Right kidney (tissue), 9 donors: Measurements from ENCODE around the gene UBAC1.
A peak's percentile ranks its signal among the peaks of the same experiment; 100 is the strongest.

ENCODE experiments used
- DNase-seq: peaks from one replicate; pipeline ENCODE4 v3.0.0-alpha.2; 2016
- long read RNA-seq, 8 donors: transcript quantifications; one replicate each; lab custom pipeline, GENCODE V29; 2026

The UBAC1 gene, protein sequence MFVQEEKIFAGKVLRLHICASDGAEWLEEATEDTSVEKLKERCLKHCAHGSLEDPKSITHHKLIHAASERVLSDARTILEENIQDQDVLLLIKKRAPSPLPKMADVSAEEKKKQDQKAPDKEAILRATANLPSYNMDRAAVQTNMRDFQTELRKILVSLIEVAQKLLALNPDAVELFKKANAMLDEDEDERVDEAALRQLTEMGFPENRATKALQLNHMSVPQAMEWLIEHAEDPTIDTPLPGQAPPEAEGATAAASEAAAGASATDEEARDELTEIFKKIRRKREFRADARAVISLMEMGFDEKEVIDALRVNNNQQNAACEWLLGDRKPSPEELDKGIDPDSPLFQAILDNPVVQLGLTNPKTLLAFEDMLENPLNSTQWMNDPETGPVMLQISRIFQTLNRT
- long read RNA-seq, donor 1, transcript UBAC1-201 (10 exons, 1,867 nt): major isoform, 22 of 24 reads
- long read RNA-seq, donor 1, partial matches to known transcripts: 0 of 24 reads
- long read RNA-seq, donor 1, other reads (novel, unspliced or antisense): 0 of 24 reads
- long read RNA-seq, donor 2, transcript UBAC1-201 (10 exons, 1,867 nt): major isoform, 6 of 27 reads
- long read RNA-seq, donor 2, partial matches to known transcripts: 20 of 27 reads
- long read RNA-seq, donor 2, other reads (novel, unspliced or antisense): 0 of 27 reads
- long read RNA-seq, donor 3, transcript UBAC1-201 (10 exons, 1,867 nt): major isoform, 6 of 7 reads
- long read RNA-seq, donor 3, partial matches to known transcripts: 0 of 7 reads
- long read RNA-seq, donor 3, other reads (novel, unspliced or antisense): 0 of 7 reads
- long read RNA-seq, donor 4, transcript UBAC1-201 (10 exons, 1,867 nt): major isoform, 15 of 29 reads
- long read RNA-seq, donor 4, partial matches to known transcripts: 11 of 29 reads
- long read RNA-seq, donor 4, other reads (novel, unspliced or antisense): 0 of 29 reads
- long read RNA-seq, donor 5, transcript UBAC1-201 (10 exons, 1,867 nt): major isoform, 13 of 20 reads
- long read RNA-seq, donor 5, partial matches to known transcripts: 6 of 20 reads
- long read RNA-seq, donor 5, other reads (novel, unspliced or antisense): 0 of 20 reads
- long read RNA-seq, donor 6, transcript UBAC1-201 (10 exons, 1,867 nt): major isoform, 7 of 18 reads
- long read RNA-seq, donor 6, partial matches to known transcripts: 11 of 18 reads
- long read RNA-seq, donor 6, other reads (novel, unspliced or antisense): 0 of 18 reads
- long read RNA-seq, donor 7, transcript UBAC1-201 (10 exons, 1,867 nt): major isoform, 15 of 31 reads
- long read RNA-seq, donor 7, partial matches to known transcripts: 15 of 31 reads
- long read RNA-seq, donor 7, other reads (novel, unspliced or antisense): 0 of 31 reads
- long read RNA-seq, donor 8, transcript UBAC1-201 (10 exons, 1,867 nt): major isoform, 20 of 20 reads
- long read RNA-seq, donor 8, partial matches to known transcripts: 0 of 20 reads
- long read RNA-seq, donor 8, other reads (novel, unspliced or antisense): 0 of 20 reads

DNA sequence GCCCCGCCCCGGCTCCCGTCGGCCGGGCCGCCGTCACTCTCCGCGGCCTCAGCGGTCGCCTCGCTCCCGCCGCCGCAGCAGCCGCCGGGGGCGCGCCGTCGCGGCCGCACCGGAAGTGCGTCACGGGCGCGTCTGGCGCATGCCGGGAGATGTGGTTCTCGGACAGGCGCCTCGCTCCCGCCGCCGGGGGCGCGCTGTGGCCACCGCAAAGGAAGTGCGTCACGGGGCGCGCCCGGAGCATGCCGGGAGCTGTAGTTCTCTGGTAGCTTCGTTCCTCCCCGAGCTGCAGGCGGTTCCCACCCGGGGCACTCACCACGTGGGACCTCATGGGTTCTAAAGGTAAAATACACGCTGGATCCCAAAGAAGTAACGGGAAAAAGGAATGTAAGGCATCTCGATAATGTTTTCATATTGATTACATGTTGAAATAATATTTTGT lies at the start of gene UBAC1:
Gene UBAC1 (minus strand): TSS at position 97 of the 439 bp plus-strand sequence. CDS start 211 bp downstream, outside the sequence.
- DNase-seq: peak; percentile 82

GRCh38 chr9:136010615-136011361 lies 49.6 kb upstream of the UBAC1 start:
- no peak for DNase-seq

DNA sequence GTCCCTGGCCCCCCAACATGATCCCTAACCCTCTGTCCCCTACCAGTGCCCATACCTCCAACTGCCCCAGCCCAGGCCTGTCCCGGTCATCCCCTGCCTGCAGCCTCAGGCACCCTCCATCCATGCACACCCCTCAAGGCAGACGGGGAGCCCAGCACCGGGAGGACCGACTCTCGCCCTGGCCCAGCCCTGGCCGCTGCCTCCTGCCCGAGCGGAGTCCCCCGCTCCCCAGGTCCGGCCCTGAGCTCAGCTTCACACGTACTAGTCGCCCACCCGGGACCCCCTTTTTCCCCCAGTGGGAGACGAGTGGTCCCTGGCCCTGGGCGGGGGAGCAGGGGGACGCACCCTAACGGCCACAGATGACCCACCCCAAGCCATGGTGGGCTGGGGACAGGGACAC lies 49.0 kb upstream of the UBAC1 start:
- peak; percentile 4 for DNase-seq

GRCh38 chr9:136009516-136009915 lies 48.3 kb upstream of the UBAC1 start:
- no peak for DNase-seq

GRCh38 chr9:136008693-136008997 lies 47.5 kb upstream of the UBAC1 start:
- DNase-seq: no peak

- no peak for DNase-seq
Observed at GRCh38 chr9:136007934-136008692, 46.9 kb upstream of the UBAC1 start.

DNA sequence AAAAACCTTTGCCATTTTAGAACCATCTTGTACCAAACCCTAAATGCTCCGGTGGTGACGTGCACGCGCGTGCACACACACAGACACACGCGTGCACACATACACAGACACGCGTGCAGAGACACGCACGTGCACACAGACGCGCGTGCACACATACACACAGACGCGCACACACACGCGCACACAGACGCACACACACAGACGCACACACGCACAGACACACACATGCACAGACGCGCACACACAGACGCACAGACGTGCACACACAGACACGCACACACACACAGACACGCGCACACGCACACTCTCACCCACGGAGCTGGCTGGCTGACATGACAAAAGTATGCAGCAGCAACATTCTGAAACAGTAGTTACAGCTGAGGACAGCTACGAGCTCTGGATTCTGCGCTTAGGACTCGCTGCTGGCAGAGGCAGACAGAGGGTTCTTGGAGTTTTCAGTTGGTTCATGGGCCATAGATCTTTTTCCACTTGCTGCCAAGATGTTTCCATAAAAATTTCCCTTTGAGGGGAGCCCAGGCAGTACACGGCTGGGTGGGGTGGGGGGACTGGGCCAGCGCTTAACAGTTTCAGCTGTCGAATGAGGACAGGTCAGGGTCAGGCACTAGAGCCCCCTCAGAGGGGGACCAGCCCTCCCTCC lies 46.2 kb upstream of the UBAC1 start:
- DNase-seq: no peak

- DNase-seq: no peak
Observed at GRCh38 chr9:136006169-136006568, 45.0 kb upstream of the UBAC1 start.

DNA sequence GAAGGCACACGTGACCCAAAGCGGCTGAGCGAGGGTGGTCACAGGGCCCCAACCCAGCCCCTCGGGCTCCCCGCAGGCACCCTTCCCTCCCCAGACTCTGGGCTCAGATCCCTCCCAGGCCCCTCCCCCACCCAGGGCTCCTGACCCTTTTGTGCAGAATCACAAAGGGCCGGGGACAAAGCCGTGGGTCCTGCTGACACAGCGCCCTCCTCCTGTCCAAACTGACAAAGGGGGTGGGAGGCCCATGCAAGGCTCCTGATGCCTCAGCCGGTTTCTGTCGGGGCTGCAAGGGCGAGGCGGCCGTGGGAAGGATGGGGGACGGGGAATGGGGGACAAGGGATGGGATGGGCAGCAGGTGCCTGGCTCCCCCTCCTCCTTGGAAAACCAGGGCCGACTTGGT lies 43.5 kb upstream of the UBAC1 start:
- no peak for DNase-seq

- no peak for DNase-seq
Observed at GRCh38 chr9:136004219-136004618, 43.0 kb upstream of the UBAC1 start.

GRCh38 chr9:136003411-136004218 lies 42.4 kb upstream of the UBAC1 start:
- no peak for DNase-seq

DNA sequence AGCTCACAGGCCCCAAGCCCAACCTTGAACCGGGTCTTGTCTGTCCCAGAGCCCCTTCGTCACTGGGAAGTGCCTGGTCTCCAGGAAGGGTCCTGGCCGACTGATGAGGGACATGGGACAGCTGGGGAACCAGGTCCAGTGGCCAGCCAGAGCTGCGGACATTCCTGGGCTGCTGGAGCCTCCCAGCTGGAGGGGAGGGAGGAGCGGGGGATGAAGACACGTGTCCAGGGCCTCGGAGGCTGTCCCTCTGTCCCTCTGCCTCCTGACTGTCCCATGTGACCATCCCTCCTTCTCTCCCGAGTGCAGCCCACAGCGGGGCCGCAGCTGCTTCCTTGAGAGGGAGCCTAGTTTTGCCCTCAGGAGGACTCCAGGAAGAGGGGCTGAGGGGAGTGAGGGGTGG lies 41.7 kb upstream of the UBAC1 start:
- DNase-seq: no peak

DNA sequence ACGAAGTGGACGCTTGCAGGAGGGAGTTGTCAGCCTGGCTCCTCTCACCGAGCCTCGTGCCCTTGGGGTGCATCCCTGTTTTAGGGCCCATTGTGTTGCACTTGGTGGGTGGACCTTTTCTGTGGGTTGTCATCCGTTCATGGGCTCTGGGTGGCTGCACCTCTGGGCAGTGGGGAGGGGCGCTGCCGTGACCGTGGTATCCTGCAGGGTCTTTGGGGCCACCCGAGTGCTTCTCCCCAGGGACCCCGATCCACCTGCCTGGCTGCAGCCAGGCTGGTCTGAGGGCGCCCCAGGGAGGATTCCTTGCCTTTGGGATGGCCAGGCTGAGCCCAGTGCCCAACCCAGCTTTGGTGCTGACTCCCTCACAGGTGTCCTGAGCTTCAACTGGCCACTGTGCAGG lies 41.0 kb upstream of the UBAC1 start:
- DNase-seq: no peak

- DNase-seq: no peak
Observed at GRCh38 chr9:136001231-136001630, 40.1 kb upstream of the UBAC1 start.

GRCh38 chr9:135998410-135999071 lies 37.4 kb upstream of the UBAC1 start:
- no peak for DNase-seq

DNA sequence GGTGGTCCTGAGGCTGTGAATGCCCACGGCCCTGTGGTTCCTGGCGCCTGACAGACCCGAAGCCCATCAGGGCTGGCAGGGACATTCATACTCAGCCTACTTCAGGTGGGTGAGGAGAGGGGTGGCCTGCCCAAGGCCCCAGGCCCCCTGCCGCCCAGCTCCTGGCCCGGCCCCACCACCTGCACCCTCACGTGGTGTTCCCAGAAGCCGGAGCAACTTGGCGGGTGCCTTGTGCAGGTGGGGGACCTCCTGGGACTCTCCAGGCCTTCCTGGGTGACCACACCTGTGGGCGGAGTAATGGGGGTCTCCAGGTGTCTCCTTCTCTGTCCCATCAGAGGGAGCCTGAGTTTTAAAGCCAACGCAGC lies 36.8 kb upstream of the UBAC1 start:
- no peak for DNase-seq

- DNase-seq: no peak
Observed at GRCh38 chr9:135997090-135998015, 36.2 kb upstream of the UBAC1 start.

DNA sequence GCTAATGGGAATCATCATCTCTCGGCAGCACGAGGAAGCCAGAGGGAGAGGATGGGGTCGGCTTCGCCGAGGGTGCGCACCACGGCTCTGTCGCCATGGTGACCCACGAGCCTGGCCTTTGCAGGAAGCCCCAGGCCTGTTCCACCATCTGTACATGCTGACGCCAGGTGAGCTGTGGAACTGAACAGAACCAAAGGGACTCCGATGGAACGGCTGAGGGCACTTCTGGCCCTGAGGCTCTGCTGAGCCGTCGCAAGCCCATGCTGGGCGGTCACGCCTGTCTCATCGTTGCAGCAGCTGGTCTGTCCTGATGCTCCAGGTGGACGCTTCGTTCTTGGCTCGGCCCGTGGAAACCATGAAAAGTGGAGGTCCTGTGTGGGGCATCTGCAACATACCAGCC lies 34.6 kb upstream of the UBAC1 start:
- no peak for DNase-seq
